ENCODE data around the gene PCDHB4.
A peak's percentile ranks its signal among the peaks of the same experiment; 100 is the strongest.
"Not testable (repeated sequence)": the region's sequence is repeated elsewhere in the genome, so short reads cannot be mapped to it uniquely, and the experiment has no call there.

Gene PCDHB4

DNA sequence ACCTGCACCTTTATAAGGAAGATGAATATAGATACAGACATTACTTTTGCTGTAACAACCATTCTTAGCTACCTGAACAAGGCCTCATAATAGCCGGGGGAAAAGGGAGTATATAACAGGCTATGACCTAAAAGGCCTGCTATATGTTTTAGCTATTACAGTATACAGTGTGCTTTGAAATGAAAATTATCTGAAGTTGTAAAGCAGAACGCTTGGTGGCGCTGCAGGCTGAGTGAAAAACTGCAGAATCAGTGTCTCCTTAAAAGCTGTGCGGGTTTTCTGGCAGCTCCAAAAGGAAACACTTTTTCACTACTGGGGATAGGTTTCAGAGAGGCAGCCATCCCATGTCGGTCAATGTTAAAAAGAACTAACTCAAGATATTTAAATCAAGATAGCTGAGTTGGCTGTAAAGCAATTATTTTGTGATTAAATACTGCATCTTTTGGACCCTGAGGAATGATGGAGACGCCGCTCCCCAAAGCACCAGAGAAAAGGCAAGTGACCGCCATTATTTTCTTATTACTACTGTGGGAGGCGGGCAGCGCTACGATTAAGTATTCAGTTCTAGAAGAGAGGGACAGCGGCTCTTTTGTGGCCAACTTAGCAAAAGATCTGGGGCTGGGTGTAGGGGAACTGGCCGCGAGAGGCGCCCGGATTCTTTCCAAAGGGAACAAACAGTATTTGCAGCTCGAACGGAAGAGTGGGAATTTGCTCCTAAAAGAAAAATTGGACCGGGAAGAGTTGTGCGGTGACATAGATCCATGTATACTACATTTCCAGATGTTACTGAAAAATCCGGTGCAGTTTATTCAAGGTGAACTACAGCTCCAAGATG, 34.1 kb downstream of the PCDHB4 start:
- H3K4me3 ChIP-seq (ENCODE audit: low read length) = no peak overlapping the region
- DNase-seq (ENCODE audit: low read depth) = no peak
- TF ChIP-seq, protein P1, sequence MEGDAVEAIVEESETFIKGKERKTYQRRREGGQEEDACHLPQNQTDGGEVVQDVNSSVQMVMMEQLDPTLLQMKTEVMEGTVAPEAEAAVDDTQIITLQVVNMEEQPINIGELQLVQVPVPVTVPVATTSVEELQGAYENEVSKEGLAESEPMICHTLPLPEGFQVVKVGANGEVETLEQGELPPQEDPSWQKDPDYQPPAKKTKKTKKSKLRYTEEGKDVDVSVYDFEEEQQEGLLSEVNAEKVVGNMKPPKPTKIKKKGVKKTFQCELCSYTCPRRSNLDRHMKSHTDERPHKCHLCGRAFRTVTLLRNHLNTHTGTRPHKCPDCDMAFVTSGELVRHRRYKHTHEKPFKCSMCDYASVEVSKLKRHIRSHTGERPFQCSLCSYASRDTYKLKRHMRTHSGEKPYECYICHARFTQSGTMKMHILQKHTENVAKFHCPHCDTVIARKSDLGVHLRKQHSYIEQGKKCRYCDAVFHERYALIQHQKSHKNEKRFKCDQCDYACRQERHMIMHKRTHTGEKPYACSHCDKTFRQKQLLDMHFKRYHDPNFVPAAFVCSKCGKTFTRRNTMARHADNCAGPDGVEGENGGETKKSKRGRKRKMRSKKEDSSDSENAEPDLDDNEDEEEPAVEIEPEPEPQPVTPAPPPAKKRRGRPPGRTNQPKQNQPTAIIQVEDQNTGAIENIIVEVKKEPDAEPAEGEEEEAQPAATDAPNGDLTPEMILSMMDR (IDR thresholded peaks at IDR 0.05; ENCODE audit: insufficient read depth, low read depth, low read length, missing control alignments) = no peak

DNA sequence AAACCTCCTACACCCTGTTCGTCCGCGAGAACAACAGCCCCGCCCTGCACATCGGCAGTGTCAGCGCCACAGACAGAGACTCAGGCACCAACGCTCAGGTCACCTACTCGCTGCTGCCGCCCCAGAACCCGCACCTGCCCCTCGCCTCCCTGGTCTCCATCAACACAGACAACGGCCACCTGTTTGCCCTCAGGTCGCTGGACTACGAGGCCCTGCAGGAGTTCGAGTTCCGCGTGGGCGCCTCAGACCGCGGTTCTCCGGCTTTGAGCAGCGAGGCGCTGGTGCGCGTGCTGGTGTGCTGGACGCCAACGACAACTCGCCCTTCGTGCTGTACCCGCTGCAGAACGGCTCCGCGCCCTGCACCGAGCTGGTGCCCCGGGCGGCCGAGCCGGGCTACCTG, 35.7 kb downstream of the PCDHB4 start:
- DNase-seq (ENCODE audit: low read depth); H3K4me3 ChIP-seq (ENCODE audit: low read length): not testable (repeated sequence)

DNA sequence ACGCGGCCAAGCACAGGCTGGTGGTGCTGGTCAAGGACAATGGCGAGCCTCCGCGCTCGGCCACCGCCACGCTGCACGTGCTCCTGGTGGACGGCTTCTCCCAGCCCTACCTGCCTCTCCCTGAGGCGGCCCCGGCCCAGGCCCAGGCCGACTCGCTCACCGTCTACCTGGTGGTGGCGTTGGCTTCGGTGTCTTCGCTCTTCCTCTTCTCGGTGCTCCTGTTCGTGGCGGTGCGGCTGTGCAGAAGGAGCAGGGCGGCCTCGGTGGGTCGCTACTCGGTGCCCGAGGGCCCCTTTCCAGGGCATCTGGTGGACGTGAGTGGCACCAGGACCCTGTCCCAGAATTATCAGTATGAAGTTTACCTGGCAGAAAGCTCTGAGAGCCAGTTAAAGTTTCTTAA, 36.3 kb downstream of the PCDHB4 start:
- DNase-seq (ENCODE audit: low read depth); H3K4me3 ChIP-seq (ENCODE audit: low read length): not testable (repeated sequence)

DNA sequence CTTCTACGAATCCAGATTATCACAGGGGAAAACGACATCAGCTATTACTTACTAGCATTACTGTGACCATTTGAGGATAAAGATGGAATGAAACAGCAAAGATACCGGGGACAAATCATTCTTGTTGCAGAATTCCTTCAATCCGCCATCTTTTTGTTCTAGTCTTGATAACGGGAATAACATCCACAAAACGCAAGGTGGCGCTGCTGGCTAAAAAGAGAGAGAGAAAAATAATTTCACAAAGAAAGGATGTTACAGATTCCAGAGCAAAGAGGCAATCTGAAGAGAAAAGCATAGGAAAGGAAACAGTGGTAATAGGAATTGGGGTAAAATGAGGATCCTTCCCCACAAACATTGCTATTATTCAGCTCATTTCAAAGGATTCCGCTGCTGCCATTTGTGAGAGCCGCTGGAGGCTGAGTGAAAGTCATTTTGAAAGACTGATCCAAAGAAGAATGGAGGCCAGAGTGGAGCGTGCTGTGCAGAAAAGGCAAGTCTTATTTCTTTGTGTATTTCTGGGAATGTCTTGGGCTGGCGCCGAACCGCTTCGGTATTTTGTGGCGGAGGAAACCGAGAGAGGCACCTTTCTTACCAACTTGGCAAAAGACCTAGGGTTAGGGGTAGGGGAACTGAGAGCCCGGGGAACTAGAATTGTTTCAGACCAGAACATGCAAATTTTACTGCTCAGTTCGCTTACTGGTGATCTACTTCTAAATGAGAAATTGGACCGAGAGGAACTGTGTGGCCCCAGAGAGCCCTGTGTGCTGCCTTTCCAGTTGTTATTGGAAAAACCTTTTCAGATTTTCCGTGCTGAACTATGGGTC, 51.0 kb downstream of the PCDHB4 start, which contains the start of gene PCDHB7:
TSS of gene PCDHB7 (plus strand) at position 264 of the 824 bp plus-strand sequence. CDS start at position 456, 192 bp downstream.
- TF ChIP-seq, protein P1 (IDR thresholded peaks at IDR 0.05; ENCODE audit: insufficient read depth, low read depth, low read length, missing control alignments) = peak; percentile 33
- peak; percentile 11 for DNase-seq (ENCODE audit: low read depth)
- no peak within 1 kb of the TSS for H3K4me3 ChIP-seq (ENCODE audit: low read length)

DNA sequence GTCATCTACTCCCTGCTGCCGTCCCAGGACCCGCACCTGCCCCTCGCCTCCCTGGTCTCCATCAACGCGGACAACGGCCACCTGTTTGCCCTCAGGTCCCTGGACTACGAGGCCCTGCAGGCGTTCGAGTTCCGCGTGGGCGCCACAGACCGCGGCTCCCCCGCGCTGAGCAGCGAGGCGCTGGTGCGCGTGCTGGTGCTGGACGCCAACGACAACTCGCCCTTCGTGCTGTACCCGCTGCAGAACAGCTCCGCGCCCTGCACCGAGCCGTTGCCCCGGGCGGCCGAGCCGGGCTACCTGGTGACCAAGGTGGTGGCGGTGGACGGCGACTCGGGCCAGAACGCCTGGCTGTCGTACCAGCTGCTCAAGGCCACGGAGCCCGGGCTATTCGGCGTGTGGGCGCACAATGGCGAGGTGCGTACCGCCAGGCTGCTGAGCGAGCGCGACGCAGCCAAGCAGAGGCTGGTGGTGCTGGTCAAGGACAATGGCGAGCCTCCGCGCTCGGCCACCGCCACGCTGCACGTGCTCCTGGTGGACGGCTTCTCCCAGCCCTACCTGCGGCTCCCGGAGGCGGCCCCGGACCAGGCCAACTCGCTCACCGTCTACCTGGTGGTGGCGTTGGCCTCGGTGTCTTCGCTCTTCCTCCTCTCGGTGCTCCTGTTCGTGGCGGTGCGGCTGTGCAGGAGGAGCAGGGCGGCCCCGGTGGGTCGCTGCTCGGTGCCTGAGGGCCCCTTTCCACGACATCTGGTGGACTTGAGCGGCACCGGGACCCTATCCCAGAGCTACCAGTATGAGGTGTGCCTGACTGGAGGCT, 52.9 kb downstream of the PCDHB4 start:
- not testable (repeated sequence) for DNase-seq (ENCODE audit: low read depth); H3K4me3 ChIP-seq (ENCODE audit: low read length)
